Body of pancreas (tissue), 4 donors: ENCODE measurements around the gene LRIT2.

Source experiments
- CTCF ChIP-seq, 7 experiments: fragments of 450-650 bp in 4 of 7; fragments of 200-600 bp in 3 of 7; sonication (generic) in 3 of 7; IDR thresholded peaks; one replicate each; pipeline ENCODE4 v1.5.1; 2016 to 2019; ENCODE audit warnings: antibody characterized with exemption in 7 of 7
- POLR2A ChIP-seq, 3 donors: fragments of 450-650 bp; IDR thresholded peaks; one replicate each; pipeline ENCODE4 v1.6.1; 2016; ENCODE audit warnings: antibody characterized with exemption in 3 of 3, mild to moderate bottlenecking in 2 of 3

- TF ChIP-seq CTCF (IDR thresholded peaks at IDR 0.05): no peak
- no peak for TF ChIP-seq POLR2A (IDR thresholded peaks at IDR 0.05)
Measured at GRCh38 chr10:84190621-84191020, 34.7 kb downstream of the LRIT2 start.
